H1 (cell line): ENCODE results near the gene STX10. TPM values are rescaled to one million over a fixed set of nuclear protein-coding genes. Genes with fewer than 3 reads are reported as not detected.

ENCODE experiments used
- CBX8 ChIP-seq: fragments of 300-800, 300-1000 bp; sonication (generic); IDR thresholded peaks from 2 replicates; pipeline ENCODE4 v1.7.1; 2016; ENCODE audit warnings: low read depth, low read length, borderline replicate concordance
- CEBPB ChIP-seq: IDR thresholded peaks from 2 replicates; pipeline ENCODE4 v1.6.1; 2012; ENCODE audit warnings: low read depth, low read length
- CHD2 ChIP-seq: IDR thresholded peaks from 2 replicates; pipeline ENCODE4 v1.6.1; 2012; ENCODE audit warnings: low read length, improper control_type of control experiment
- EZH2 ChIP-seq: fragments of 200-600 bp; sonication (generic); IDR thresholded peaks from 2 replicates; pipeline ENCODE4 v1.7.1; 2012; ENCODE audit warnings: low read depth, mild to moderate bottlenecking, moderate library complexity, low read length, inconsistent platforms; ENCODE audit not compliant: severe bottlenecking
- HDAC2 ChIP-seq, 2 experiments: fragments of 300-600 bp in 1 of 2; sonication (generic) in 1 of 2; IDR thresholded peaks; 2 replicates each; pipeline ENCODE4 v1.6.1; 2011 to 2012; ENCODE audit warnings: low read depth in 2 of 2, low read length in 2 of 2, mild to moderate bottlenecking in 2 of 2, moderate library complexity in 2 of 2, borderline replicate concordance in 1 of 2, inconsistent platforms in 1 of 2
- JUN ChIP-seq: IDR thresholded peaks from 2 replicates; pipeline ENCODE4 v1.6.1; 2011; ENCODE audit warnings: low read depth, mild to moderate bottlenecking, improper control_type of control experiment, low read length
- KDM5A ChIP-seq: fragments of 200-600 bp; IDR thresholded peaks from 2 replicates; pipeline ENCODE4 v1.7.1; 2012; ENCODE audit warnings: mild to moderate bottlenecking, low read length, inconsistent platforms, mixed read lengths
- MAFK ChIP-seq: IDR thresholded peaks from 2 replicates; pipeline ENCODE4 v1.6.1; 2012; ENCODE audit warnings: low read depth, mild to moderate bottlenecking, improper control_type of control experiment, low read length
- NANOG ChIP-seq: IDR thresholded peaks from 2 replicates; pipeline ENCODE4 v1.6.1; 2011; ENCODE audit warnings: low read length, low read depth, mild to moderate bottlenecking, inconsistent platforms; ENCODE audit not compliant: insufficient read depth, poor library complexity, severe bottlenecking
- POU5F1 ChIP-seq: IDR thresholded peaks from 2 replicates; pipeline ENCODE4 v1.6.1; 2011; ENCODE audit warnings: low read depth, mild to moderate bottlenecking, low read length, moderate library complexity
- SP1 ChIP-seq: IDR thresholded peaks from 2 replicates; pipeline ENCODE4 v1.6.1; 2011; ENCODE audit warnings: low read depth, low read length
- SP4 ChIP-seq: IDR thresholded peaks from 2 replicates; pipeline ENCODE4 v1.6.1; 2012; ENCODE audit warnings: low read length, inconsistent platforms
- SRF ChIP-seq: IDR thresholded peaks from 2 replicates; pipeline ENCODE4 v1.6.1; 2011; ENCODE audit warnings: mild to moderate bottlenecking, low read depth, low read length, moderate library complexity
- SUZ12 ChIP-seq: fragments of 200-600 bp; sonication (generic); IDR thresholded peaks from 2 replicates; pipeline ENCODE4 v1.6.1; 2012; ENCODE audit warnings: mild to moderate bottlenecking, inconsistent platforms, low read length, moderate library complexity, mixed read lengths
- TAF7 ChIP-seq: optimal IDR thresholded peaks from 2 replicates; pipeline ENCODE3; 2011; ENCODE audit warnings: low read depth, mild to moderate bottlenecking, inconsistent platforms, low read length, moderate library complexity, borderline replicate concordance
- TCF12 ChIP-seq: IDR thresholded peaks from 2 replicates; pipeline ENCODE4 v1.6.1; 2011; ENCODE audit warnings: low read depth, mild to moderate bottlenecking, low read length
- TEAD4 ChIP-seq: IDR thresholded peaks from 2 replicates; pipeline ENCODE4 v1.6.1; 2012; ENCODE audit warnings: low read depth, low read length, inconsistent platforms, mixed read lengths
- polyA plus RNA-seq, 7 experiments: library from polyadenylated mRNA; depleted of rRNA in 3 of 7; stranded (reverse) in 5 of 7; unstranded in 2 of 7; fragments of >200 nt in 5 of 7; fragments of 200-250 nt in 2 of 7; gene quantifications; 1 replicate in 5 of 7; 2 replicates in 1 of 7; 4 replicates in 1 of 7; pipeline versions ENCODE4 v1.2.1 to v1.2.3, GENCODE V29; 2011 to 2013; ENCODE audit warnings: missing spikeins in 2 of 7, mixed read lengths in 2 of 7
- total RNA-seq: library from RNA; stranded (reverse); fragmentation: NEBNext Ultra II Directional; extraction: Animal tissue kit (Norgen Biotek cat#: 25700); gene quantifications from 2 replicates; pipeline ENCODE4 v1.2.1, GENCODE V29; 2021

The STX10 gene
- total and polyA plus RNA-seq, 2 of the 8 experiments (the other 6 are each of a cell fraction or from before 2014, with no cell fraction given) = 53.0 to 80.1 TPM

DNA sequence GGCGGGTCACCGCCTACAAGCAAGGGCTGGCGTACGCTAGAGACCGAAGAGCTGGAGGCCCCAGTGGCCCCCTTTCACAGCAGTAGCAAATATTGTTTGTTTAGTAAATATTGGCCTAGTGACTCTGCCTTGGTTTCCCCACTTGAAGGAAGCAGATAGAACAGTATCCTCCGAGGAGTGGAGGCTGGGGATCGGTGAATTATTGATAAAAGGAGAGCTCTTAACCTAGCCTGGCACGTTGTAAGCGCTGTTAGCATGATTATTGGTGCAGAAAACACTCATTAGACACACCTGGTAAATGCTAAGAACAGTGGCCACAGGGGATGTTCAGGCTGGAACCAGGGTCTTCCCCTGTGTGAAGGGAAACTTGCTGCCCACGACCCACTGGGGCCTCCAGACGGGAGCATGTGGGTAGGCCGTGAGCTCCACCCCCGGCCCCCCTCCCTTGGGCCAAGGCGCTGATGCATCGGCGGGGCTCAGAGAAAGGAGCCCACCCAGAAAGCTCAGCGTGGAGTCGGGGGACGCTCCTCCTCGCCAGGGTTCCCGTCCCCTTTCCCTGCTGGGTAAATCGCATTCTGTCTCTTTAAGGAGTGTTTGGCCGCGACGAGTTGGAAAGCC is 2.3 kb upstream of the STX10 start (continued):
- TF ChIP-seq CHD2 (no peak), NANOG (no peak), TEAD4 (no peak), KDM5A (no peak), POU5F1 (no peak), CBX8 (no peak), MAFK (no peak), SP1 (no peak), SP4 (0 out of 2 replicates have a peak, but pooled peaks have one; percentile 31), HDAC2 (IDR thresholded peaks at IDR 0.05; ENCODE audit: borderline replicate concordance in 1 of 2, low read depth in 2 of 2, low read length in 2 of 2) (peak; percentile 18 to 72; a peak in 1 of 4 replicates), CEBPB (no peak), JUN (0 out of 2 replicates have a peak, but pooled peaks have one; percentile 6), SRF (no peak), SUZ12 (no peak), TCF12 (no peak), EZH2 (no peak), TAF7 (peak; percentile 82)
- TF ChIP-seq, all 59 proteins: peak for 9
